GM23248 (cell line): ENCODE results near the gene CYLC1.

Experiments used
- EZH2 ChIP-seq: fragments of 200-600 bp; sonication (generic); IDR thresholded peaks from 2 replicates; pipeline ENCODE4 v1.6.1; 2018; ENCODE audit warnings: antibody characterized with exemption, mild to moderate bottlenecking; ENCODE audit not compliant: insufficient read depth, poor library complexity, severe bottlenecking
- EZH2phosphoT487 ChIP-seq: fragments of 200-600 bp; sonication (generic); IDR thresholded peaks from 2 replicates; pipeline ENCODE4 v1.6.1; 2018; ENCODE audit warnings: antibody characterized with exemption, moderate library complexity, mild to moderate bottlenecking, low read depth; ENCODE audit not compliant: insufficient read depth

DNA sequence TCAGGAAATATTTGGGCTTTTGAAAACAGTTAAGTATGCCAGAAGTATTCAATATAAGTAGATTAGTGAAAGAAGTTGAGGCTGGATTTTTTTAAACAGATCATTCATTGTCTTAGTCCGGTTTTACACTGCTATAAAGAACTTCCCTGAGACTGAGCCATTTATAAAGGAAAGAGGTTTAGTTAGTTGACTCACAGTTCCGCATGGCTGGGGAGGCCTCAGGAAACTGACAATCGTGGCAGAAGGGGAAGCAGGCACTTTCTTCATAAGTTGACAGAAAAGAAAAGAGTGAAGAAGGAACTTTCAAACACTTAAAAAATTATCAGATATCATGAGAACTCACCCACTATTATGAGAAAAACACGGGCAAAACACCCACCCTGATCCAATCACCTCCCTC is 31.1 kb upstream of the CYLC1 start:
- TF ChIP-seq EZH2, result no peak
- no peak for TF ChIP-seq EZH2phosphoT487
